PFSK-1 (cell line): Measurements from ENCODE around the gene COL4A2.

Experiments used
- FOXP2 ChIP-seq: optimal IDR thresholded peaks from 2 replicates; pipeline ENCODE3; 2011; ENCODE audit warnings: borderline replicate concordance, control low read depth, inconsistent platforms; ENCODE audit not compliant: insufficient read depth; ENCODE audit errors: extremely low read length, extremely low read depth
- POLR2AphosphoS5 ChIP-seq: IDR thresholded peaks from 2 replicates; pipeline ENCODE4 v1.6.1; 2012; ENCODE audit warnings: low read depth, mild to moderate bottlenecking, control low read depth, low read length, moderate library complexity
- SIN3A ChIP-seq: IDR thresholded peaks from 2 replicates; pipeline ENCODE4 v1.6.1; 2012; ENCODE audit warnings: mild to moderate bottlenecking, low read length, moderate library complexity, borderline replicate concordance; ENCODE audit not compliant: insufficient read depth
- TAF1 ChIP-seq: IDR thresholded peaks from 2 replicates; pipeline ENCODE4 v1.6.1; 2012; ENCODE audit warnings: low read length, control low read depth, borderline replicate concordance; ENCODE audit not compliant: insufficient read depth
- TF ChIP-seq, protein P1 (sequence below), 2 experiments: IDR thresholded peaks; 2 replicates each; pipeline versions ENCODE4 v1.6.1 to v1.8.0; 2011 to 2012; ENCODE audit warnings: low read depth in 2 of 2, low read length in 2 of 2, control low read depth in 1 of 2, inconsistent platforms in 1 of 2, mild to moderate bottlenecking in 1 of 2, moderate library complexity in 1 of 2; ENCODE audit not compliant: insufficient read depth in 1 of 2

The COL4A2 gene

DNA sequence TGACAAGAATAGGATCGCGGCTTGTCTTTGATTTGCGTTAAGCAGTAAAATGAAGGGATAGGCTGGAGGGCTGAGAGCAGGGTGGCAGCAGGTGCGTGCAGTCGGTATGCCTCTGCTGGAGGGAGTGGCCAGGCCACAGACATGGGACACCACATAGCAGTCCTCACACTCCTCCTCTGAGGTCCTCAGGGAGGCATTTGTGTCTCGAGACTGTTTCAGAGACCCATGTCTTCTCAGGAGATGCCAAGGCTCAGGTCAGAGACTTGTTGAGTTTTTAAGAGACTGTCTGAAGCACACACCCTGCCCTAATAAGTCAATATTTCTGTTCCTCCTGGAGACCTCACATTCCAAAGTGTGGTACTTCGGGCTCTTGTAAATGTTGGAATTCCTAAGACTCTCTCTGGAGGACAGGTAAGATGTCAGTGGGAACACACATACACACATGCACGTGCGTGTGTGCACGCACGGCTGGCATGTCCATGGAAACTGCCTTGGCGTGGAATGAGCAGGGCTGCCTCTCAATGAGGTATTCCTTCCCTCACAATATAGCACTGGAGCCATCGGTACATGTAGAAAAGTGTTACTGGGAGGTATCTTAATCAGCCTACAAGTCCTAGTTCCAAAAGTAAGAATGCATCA lies 46.4 kb downstream of the COL4A2 start:
- TF ChIP-seq, protein P1, sequence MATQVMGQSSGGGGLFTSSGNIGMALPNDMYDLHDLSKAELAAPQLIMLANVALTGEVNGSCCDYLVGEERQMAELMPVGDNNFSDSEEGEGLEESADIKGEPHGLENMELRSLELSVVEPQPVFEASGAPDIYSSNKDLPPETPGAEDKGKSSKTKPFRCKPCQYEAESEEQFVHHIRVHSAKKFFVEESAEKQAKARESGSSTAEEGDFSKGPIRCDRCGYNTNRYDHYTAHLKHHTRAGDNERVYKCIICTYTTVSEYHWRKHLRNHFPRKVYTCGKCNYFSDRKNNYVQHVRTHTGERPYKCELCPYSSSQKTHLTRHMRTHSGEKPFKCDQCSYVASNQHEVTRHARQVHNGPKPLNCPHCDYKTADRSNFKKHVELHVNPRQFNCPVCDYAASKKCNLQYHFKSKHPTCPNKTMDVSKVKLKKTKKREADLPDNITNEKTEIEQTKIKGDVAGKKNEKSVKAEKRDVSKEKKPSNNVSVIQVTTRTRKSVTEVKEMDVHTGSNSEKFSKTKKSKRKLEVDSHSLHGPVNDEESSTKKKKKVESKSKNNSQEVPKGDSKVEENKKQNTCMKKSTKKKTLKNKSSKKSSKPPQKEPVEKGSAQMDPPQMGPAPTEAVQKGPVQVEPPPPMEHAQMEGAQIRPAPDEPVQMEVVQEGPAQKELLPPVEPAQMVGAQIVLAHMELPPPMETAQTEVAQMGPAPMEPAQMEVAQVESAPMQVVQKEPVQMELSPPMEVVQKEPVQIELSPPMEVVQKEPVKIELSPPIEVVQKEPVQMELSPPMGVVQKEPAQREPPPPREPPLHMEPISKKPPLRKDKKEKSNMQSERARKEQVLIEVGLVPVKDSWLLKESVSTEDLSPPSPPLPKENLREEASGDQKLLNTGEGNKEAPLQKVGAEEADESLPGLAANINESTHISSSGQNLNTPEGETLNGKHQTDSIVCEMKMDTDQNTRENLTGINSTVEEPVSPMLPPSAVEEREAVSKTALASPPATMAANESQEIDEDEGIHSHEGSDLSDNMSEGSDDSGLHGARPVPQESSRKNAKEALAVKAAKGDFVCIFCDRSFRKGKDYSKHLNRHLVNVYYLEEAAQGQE (IDR thresholded peaks at IDR 0.05; ENCODE audit: insufficient read depth in 1 of 2, low read depth in 2 of 2, low read length in 2 of 2) = no peak
- no peak for TF ChIP-seq POLR2AphosphoS5
- no peak for TF ChIP-seq TAF1
- no peak for TF ChIP-seq SIN3A
- TF ChIP-seq FOXP2 = no peak

DNA sequence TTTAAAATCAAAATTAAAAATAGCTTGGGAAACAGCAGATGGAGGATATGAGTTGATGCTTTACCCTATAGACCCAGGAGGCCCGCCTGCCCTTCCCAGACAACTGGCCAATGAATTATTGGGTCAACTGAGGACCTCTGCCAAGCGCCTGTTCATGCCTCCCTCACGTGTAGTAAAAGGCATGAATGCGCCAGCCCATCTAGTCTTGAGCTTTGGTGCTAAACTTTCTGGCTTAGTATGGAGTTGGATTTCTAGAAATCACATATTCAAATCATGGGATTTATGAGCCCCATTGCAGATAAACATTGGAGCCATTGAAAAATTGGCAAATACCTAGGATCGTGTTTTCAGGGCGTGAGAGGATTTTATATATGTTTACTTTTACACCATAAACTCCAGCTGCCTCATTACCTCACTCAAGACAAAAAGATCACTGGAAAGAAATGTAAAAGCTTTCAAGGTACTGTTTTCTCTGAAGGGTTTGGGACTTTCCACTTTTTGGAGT lies 47.1 kb downstream of the COL4A2 start:
- no peak for TF ChIP-seq SIN3A
- TF ChIP-seq FOXP2 = no peak
- TF ChIP-seq TAF1 = no peak
- TF ChIP-seq, protein P1 (IDR thresholded peaks at IDR 0.05; ENCODE audit: insufficient read depth in 1 of 2, low read depth in 2 of 2, low read length in 2 of 2) = no peak
- no peak for TF ChIP-seq POLR2AphosphoS5

DNA sequence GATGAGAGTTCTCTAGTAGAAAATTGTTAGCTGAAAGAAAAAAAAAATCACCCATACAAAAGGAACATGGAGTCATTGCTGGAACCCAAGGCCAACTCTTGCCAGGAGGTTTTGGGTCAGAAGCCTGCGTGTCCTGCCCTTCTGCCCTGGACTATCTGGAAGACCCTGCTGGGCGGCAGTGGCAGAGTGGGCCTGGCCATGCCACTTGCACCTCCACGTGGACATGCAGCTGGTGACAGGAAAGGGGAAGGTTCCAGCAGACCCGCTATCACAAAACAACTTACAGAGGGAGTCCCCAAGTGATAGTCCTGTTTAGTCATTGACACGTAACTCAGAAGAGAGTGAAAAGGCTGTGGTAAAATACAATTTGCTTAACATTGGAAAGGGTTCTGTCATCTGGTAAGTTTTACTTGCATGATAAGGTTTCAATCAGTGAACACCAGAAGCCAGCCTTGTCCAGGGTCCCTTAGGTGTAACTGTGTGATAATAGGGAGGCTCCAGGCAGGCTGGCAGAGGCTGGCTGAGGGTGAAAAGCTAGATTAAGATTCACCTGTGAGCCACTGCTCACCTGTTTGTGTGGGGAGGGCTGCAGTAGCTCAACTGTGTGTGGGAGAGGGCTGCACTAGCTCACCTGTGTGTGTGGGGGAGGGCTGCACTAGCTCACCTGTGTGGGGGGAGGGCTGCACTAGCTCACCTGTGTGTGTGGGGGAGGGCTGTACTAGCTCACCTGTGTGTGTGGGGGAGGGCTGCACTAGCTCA lies 47.8 kb downstream of the COL4A2 start:
- no peak for TF ChIP-seq POLR2AphosphoS5
- TF ChIP-seq FOXP2 = no peak
- TF ChIP-seq TAF1 = no peak
- TF ChIP-seq SIN3A = no peak
- TF ChIP-seq, protein P1 (IDR thresholded peaks at IDR 0.05; ENCODE audit: insufficient read depth in 1 of 2, low read depth in 2 of 2, low read length in 2 of 2) = no peak

DNA sequence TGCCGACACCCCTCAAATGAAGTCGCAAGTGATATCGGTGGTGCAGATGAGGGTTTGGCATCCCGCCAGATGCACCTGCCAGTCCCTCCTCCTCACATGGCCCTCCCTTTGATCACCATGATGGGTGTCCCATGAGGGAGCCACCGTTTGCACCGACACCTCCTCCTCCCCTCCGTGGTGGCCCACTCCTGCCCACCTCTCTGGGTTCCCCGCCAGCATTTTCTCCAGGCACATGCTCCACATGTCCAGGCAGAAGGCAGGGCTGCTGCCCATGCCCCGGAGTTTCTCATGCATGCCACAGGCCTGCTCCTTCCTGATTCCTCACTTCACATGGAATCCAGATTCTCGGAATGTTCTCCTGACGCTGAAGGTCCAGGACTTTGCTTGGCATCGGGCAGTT lies 49.3 kb downstream of the COL4A2 start:
- TF ChIP-seq, protein P1 (IDR thresholded peaks at IDR 0.05; ENCODE audit: insufficient read depth in 1 of 2, low read depth in 2 of 2, low read length in 2 of 2) = no peak
- TF ChIP-seq TAF1 (no peak), POLR2AphosphoS5 (no peak), SIN3A (no peak), FOXP2 (no peak)
